Measurements from ENCODE around the gene PGAP6.
"Not testable (repeated sequence)": the region's sequence is repeated elsewhere in the genome, so short reads cannot be mapped to it uniquely, and the experiment has no call there.

The PGAP6 gene

DNA sequence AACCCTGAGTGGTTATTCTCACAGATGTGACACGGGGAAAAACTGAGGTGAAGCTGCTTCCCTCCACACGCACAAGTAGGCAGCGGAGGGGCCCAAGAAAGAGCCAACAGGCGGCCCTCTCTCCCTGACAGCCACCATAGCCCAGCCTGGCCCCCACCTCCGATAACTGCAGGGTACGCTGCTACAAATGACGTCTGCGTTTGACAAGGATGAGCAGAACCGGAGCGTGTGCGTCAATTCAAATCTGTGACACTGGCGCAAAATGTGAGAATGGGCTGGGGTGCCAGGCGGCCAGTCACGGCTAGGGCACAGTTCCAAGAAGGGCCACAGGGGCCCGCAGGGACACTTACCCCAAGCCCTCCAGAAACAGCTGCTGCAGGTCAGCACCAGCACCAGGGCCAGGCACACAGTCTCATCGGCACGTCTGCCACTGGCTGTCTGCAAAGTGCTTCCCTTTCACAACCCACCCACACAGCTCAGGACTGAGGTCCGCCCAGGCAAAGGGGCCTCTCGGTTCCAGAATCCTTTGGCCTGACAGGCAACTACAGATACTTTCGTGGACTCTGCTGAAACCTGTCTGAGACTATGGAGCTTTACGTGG is 43.7 kb downstream of the PGAP6 start:
- H3K27ac Mint-ChIP-seq = peak overlapping the region; percentile 71 to 78
- peaks cover 48 to 64% of the 10 kb centered on the region in 2 donors for H3K4me1 Mint-ChIP-seq (ENCODE audit: low read depth in 2 of 2)
- peak overlapping the region; percentile 61 to 68 for H3K4me3 Mint-ChIP-seq
- no peaks in the 10 kb centered on the region for H3K27me3 Mint-ChIP-seq
- ATAC-seq (replicated peaks) = peak; percentile 29
- DNase-seq = no peak
- peaks cover 27% of the 10 kb centered on the region for H3K36me3 Mint-ChIP-seq (ENCODE audit: insufficient read depth)
- no peaks in the 10 kb centered on the region for H3K9me3 Mint-ChIP-seq

DNA sequence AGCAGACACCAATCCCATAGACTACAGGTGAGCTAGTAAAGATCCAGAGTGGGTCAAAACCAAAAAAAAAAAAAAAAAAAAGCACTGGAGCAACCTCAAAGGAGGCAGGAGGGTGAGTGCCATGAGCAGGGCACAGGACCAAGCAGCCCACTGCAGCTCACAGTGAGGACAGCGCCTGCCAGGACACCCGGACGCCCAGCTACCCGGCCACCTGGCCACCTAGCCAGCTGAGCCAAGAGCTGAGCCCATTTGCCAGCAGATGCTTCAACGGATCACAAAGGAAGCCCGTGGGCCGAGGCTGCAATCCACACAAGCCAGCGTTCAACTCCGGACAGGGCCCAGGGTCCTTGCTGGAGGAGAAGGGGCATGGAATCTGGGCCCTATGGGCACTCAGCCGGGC is 44.3 kb downstream of the PGAP6 start:
- Mint-ChIP-seq H3K4me3 (peak overlapping the region in 1 of 2 donors; percentile 8), H3K36me3 (ENCODE audit: insufficient read depth) (peaks cover 22% of the 10 kb centered on the region), H3K9me3 (no peaks in the 10 kb centered on the region), H3K4me1 (ENCODE audit: low read depth in 2 of 2) (peaks cover 50 to 61% of the 10 kb centered on the region in 2 donors), H3K27ac (peak overlapping the region; percentile 35 to 71), H3K27me3 (no peaks in the 10 kb centered on the region)
- no peak for ATAC-seq (replicated peaks)
- DNase-seq = no peak

DNA sequence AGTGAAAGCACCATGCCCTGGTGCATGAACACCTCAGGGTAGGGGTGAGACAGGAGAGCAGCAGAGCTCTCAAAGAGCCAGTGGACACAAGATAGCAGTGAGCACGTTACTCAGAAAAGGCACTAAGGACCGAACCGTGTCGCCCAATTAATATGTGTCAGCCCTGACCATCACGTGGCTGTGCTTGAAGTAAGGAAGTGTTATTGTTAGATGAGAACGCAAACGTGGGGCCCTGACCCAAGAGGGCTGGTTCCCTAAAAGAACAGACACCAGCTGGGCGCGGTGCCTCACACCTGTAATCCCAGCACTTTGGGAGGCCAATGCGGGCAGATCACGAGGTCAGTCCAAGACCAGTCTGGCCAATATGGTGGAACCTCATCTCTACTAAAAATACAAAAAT is 45.5 kb downstream of the PGAP6 start:
- H3K36me3 Mint-ChIP-seq (ENCODE audit: insufficient read depth) = peaks cover 22% of the 10 kb centered on the region
- no peak for ATAC-seq (replicated peaks)
- no peaks in the 10 kb centered on the region for H3K9me3 Mint-ChIP-seq
- no peak for DNase-seq
- no peaks in the 10 kb centered on the region for H3K27me3 Mint-ChIP-seq
- peak overlapping the region; percentile 40 to 43 for H3K4me3 Mint-ChIP-seq
- H3K27ac Mint-ChIP-seq = peak overlapping the region; percentile 54 to 82
- peaks cover 50 to 60% of the 10 kb centered on the region in 2 donors for H3K4me1 Mint-ChIP-seq (ENCODE audit: low read depth in 2 of 2)

DNA sequence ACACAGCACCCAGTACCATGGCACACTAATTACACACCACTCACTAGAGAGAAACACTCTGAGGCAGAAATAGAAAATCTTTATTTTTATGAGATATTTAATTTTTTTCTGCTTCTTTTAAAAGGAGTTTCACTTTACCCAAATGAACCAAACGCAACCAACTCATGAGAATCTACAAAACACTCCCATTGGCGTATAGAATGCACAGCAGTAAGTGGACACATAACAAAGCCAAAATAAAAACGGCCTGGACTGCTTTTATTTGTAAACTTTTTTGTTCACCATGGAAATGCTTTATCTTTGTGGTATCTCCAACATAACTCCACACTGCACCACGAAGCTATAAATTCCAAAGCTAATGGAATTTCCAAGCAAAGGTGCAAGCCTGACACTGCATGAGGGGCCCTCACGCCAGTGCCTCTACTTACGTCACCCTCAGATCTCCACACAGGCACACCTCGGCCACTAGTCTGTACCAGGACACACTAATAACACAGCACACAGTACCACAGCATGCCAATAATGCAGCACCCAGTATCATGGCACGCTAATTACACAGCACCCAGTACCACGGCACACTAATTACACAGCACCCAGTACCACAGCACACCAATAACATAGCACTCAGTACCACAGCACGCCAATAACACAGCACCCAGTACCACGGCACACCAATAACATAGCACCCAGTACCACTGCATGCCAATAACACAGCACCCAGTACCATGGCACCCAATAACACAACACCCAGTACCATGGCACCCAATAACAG is 46.7 kb downstream of the PGAP6 start:
- ATAC-seq (replicated peaks); H3K27me3 Mint-ChIP-seq; DNase-seq; H3K9me3 Mint-ChIP-seq: not testable (repeated sequence)
- Mint-ChIP-seq H3K4me3 (peak overlapping the region; percentile 4 to 18), H3K4me1 (ENCODE audit: low read depth in 2 of 2) (peaks cover 57 to 62% of the 10 kb centered on the region in 2 donors), H3K36me3 (ENCODE audit: insufficient read depth) (peaks cover 23% of the 10 kb centered on the region), H3K27ac (peak overlapping the region; percentile 56 to 62)

DNA sequence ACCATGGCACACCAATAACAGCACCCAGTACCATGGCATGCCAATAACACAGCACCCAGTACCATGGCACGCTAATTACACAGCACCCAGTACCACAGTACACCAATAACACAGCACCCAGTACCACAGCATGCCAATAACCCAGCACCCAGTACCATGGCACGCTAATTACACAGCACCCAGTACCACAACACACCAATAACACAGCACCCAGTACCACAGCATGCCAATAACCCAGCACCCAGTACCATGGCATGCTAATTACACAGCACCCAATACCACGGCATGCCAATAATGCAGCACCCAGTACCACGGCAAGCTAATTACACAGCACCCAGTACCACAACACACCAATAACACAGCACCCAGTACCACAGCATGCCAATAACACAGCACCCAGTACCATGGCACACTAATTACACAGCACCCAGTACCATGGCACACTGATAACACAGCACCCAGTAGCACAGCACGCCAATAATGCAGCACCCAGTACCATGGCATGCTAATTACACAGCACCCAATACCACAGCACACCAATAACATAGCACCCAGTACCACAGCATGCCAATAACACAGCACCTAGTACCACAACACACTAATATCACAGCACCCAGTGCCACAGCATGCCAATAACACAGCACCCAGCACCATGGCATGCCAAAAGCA is 47.5 kb downstream of the PGAP6 start:
- Mint-ChIP-seq H3K27ac (peak overlapping the region; percentile 35 to 56), H3K4me3 (peak overlapping the region; percentile 4 to 18), H3K36me3 (ENCODE audit: insufficient read depth) (peaks cover 28% of the 10 kb centered on the region), H3K4me1 (ENCODE audit: low read depth in 2 of 2) (peaks cover 54 to 59% of the 10 kb centered on the region in 2 donors)
- not testable (repeated sequence) for ATAC-seq (replicated peaks); DNase-seq; H3K27me3 Mint-ChIP-seq; H3K9me3 Mint-ChIP-seq

DNA sequence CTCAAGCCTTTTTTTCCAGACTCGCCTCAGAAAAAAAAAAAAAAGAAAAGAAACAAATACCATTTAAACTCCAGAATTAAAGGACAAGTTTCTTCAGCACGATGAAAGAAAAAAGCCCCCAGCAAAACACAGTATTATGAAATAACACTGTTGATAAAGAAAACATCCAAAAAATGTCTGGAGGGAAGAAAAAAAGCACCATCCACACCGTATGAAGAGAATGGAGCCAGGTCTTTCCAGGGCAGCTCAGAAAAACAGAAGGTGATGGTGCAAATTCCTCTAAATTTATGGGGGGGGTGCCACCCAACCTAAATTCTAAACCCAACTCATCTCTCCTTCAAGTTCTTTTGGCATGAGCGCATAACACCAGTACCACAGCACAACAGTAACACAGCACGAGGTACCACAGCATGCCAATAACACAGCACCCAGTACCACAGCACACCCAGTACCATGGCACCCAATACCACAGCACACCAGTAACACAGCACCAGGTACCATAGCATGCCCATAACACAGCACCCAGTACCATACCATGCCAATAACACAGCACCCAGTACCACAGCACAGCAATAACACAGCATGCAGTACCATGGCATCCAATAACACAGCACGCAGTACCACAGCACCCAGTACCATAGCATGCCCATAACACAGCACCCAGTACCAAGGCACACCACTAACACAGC is 48.2 kb downstream of the PGAP6 start:
- no peak for ATAC-seq (replicated peaks)
- H3K36me3 Mint-ChIP-seq (ENCODE audit: insufficient read depth) = peaks cover 32% of the 10 kb centered on the region
- peak overlapping the region in 1 of 2 donors; percentile 4 for H3K4me3 Mint-ChIP-seq
- peaks cover 51 to 59% of the 10 kb centered on the region in 2 donors for H3K4me1 Mint-ChIP-seq (ENCODE audit: low read depth in 2 of 2)
- H3K9me3 Mint-ChIP-seq = no peaks in the 10 kb centered on the region
- H3K27ac Mint-ChIP-seq = peak overlapping the region; percentile 35 to 56
- H3K27me3 Mint-ChIP-seq = no peaks in the 10 kb centered on the region
- no peak for DNase-seq

DNA sequence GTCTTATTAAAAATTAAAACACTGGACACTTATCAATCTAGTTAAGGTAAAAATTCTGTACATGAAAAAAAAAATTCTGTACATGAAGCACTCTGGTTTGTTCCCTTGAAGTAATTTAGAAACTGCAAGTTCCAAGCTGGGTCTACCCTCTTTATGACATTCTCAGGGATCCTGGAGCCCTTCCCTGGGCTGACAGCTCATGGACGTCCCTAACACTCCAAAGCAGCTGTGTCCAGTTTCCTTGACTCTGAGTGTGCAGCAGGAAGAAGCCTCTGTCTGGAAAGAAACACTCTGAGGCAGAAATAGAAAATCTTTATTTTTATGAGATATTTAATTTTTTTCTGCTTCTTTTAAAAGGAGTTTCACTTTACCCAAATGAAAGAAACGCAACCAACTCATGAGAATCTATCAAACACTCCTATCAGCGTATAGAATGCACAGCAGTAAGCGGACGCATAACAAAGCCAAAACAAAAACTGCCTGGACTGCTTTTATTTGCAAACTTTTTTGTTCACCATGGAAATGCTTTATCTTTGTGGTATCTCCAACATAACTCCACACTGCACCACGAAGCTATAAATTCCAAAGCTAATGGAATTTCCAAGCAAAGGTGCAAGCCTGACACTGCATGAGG is 50.5 kb downstream of the PGAP6 start:
- Mint-ChIP-seq H3K4me1 (ENCODE audit: low read depth in 2 of 2) (peaks cover 59 to 60% of the 10 kb centered on the region in 2 donors), H3K36me3 (ENCODE audit: insufficient read depth) (peaks cover 47% of the 10 kb centered on the region), H3K27ac (peak overlapping the region in 1 of 2 donors; percentile 17)
- not testable (repeated sequence) for H3K9me3 Mint-ChIP-seq; ATAC-seq (replicated peaks); H3K27me3 Mint-ChIP-seq; DNase-seq; H3K4me3 Mint-ChIP-seq

DNA sequence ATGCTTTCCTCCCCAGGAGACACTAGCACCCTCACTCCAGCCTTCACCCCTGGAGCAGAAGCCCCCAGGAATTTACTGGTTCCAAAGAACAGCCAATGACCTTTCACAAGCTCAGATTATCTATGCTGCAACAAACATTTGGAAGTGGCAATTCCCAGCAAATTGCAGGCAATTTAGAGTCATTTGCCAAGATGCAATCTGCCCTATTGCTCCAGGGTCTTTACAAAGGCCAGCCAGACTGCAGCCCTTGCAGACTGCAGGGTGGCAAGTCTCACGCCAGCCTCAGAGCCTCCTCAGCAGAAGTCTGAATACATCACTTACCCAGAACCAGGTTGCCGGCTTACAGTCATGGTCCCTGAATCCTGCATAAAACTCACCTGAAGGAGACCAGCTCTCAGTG is 51.0 kb downstream of the PGAP6 start:
- ATAC-seq (replicated peaks) (no peak), DNase-seq (no peak)
- Mint-ChIP-seq H3K4me1 (ENCODE audit: low read depth in 2 of 2) (peaks cover 57 to 58% of the 10 kb centered on the region in 2 donors), H3K4me3 (no peak overlapping the region), H3K27me3 (no peaks in the 10 kb centered on the region), H3K27ac (peak overlapping the region in 1 of 2 donors; percentile 60), H3K36me3 (ENCODE audit: insufficient read depth) (peaks cover 45% of the 10 kb centered on the region), H3K9me3 (no peaks in the 10 kb centered on the region)

DNA sequence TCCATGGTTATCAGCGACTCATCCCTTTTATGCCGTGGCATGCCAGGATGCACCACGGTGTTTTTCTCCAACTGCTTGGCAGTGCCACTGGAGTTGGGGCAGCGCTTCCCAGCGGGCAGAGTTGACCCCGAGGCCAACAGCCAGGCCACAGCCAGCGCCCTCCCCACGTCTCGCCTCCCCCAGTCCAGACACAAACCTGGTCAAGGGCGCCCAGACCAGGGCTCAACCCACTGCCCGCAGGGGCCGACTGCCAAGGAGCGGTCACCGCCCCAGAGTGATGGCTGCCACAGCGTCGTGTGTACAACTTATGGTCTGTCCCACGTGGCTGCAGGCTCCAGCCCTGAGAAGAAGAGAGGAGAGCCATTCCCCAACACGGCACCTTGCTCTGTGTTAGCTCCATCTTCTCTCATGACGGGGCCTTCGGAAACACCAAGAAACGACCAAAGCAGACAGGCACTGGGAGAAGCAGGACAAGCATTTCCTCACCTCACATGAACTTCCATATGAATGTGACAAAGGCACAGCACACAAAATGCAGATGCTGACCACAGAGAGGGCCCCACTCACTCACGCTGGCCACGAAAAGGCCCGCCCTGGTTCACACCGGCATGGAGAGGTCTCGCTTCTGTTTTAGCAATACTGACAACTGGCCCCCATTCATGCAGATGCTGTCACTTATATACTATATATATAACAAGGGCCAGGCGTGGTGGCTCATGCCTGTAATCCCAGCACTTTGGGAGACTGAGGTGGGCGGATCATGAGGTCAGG is 56.2 kb downstream of the PGAP6 start:
- Mint-ChIP-seq H3K27ac (peak overlapping the region; percentile 89 to 93), H3K4me3 (peak overlapping the region; percentile 74 to 80), H3K4me1 (ENCODE audit: low read depth in 2 of 2) (peaks cover 55 to 57% of the 10 kb centered on the region in 2 donors), H3K9me3 (no peaks in the 10 kb centered on the region), H3K27me3 (no peaks in the 10 kb centered on the region), H3K36me3 (ENCODE audit: insufficient read depth) (peaks cover 60% of the 10 kb centered on the region)
- DNase-seq (no peak), ATAC-seq (replicated peaks) (no peak)

DNA sequence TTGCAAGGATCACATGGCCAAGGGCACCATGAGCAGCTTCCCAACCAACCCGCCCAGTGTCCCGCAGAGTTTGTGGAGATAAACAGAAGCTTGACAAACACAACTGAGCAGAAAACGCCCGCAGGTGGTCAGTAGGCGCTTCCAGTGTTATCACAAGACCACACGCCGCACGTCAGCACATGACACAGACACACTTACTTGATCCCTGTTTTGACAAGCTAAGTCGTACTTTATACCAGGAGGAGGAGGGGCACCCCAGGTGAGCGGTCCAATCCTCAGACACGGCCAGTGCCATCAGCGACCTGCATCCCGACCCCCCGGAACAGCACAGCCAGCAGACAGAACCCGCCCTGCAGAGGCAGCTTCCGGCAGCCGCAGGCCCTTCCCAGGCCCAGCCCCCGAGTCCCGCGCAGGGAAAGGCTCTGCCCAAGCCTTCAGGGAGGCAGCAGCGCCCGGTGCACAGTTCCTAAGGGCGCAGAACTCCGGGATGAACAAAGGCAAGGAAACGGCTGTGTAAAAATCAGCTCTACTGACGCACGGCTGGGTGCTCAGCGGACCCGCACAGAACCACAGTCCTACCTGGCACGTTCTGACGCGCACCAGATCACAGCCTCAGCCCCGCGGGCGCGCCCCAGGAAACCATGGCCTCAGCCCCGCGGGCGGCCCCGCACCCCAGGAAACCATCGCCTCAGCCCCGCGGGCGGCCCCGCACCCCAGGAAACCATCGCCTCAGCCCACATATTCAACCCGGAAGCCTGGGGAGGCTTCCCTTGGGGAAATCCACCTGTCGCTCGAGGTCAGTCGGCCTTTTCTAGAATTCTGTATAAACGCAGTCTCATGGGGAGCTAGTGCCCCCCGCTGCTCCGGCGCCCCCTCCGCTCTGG is 57.1 kb downstream of the PGAP6 start:
- Mint-ChIP-seq H3K27me3 (no peaks in the 10 kb centered on the region), H3K27ac (peak overlapping the region; percentile 89 to 93), H3K4me1 (ENCODE audit: low read depth in 2 of 2) (peaks cover 55 to 56% of the 10 kb centered on the region in 2 donors), H3K4me3 (peak overlapping the region; percentile 74 to 80), H3K9me3 (no peaks in the 10 kb centered on the region), H3K36me3 (ENCODE audit: insufficient read depth) (peaks cover 58% of the 10 kb centered on the region)
- DNase-seq (peak; percentile 78 to 85 (median 83)), ATAC-seq (replicated peaks) (peak; percentile 70)

DNA sequence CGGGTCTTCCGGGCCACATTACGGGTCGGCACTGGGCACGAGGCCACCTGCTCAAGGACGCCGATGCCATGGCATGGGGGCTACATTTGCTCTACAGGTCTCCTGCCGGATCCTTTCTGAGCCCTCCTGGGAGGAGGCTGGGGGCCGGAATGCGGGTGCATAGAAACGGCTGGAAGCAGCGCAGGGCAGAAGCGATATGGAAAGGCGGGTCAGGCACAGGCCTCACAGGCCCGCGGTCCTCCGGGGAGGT is 57.7 kb downstream of the PGAP6 start:
- Mint-ChIP-seq H3K27ac (peak overlapping the region; percentile 89 to 93), H3K27me3 (no peaks in the 10 kb centered on the region), H3K4me3 (peak overlapping the region; percentile 74 to 80), H3K36me3 (ENCODE audit: insufficient read depth) (peaks cover 56% of the 10 kb centered on the region), H3K4me1 (ENCODE audit: low read depth in 2 of 2) (peaks cover 57 to 58% of the 10 kb centered on the region in 2 donors), H3K9me3 (no peaks in the 10 kb centered on the region)
- ATAC-seq (replicated peaks) (no peak), DNase-seq (no peak)
